Measurements from ENCODE around the gene ALOX15B. TPM values are rescaled to one million over a fixed set of nuclear protein-coding genes. Genes with fewer than 3 reads are reported as not detected.

The ALOX15B gene
- polyA plus RNA-seq, result not detected in 2 replicates

GRCh38 chr17:8038954-8039610, at the start of gene ALOX15B:
Gene ALOX15B, plus strand, starts transcription at chr17:8039059. Its CDS starts 97 bp downstream, at chr17:8039156.

GRCh38 chr17:8001976-8002720, 36.7 kb upstream of the ALOX15B start, which contains the start of gene GUCY2D:
Gene GUCY2D, plus strand, starts transcription at chr17:8002615. Its CDS starts 433 bp downstream, at chr17:8003048.

GRCh38 chr17:8087075-8087951, 48.5 kb downstream of the ALOX15B start, which contains the start of gene ALOX12B:
Gene ALOX12B, minus strand, starts transcription at chr17:8087716. Its CDS starts 274 bp downstream, at chr17:8087442.

Other genes with a start within 250 kb of the ALOX15B start
- gene KDM6B, start 204.8 kb upstream of the ALOX15B start, polyA plus RNA-seq, result 0.12 and 0.13 TPM in 2 replicates
- 0.30 TPM in 1 of 2 replicates, not detected in the other for gene TMEM88, start 184.0 kb upstream of the ALOX15B start, polyA plus RNA-seq
- 349 and 437 TPM in 2 replicates for gene NAA38, start 181.5 kb upstream of the ALOX15B start, polyA plus RNA-seq
- gene CYB5D1, start 181.1 kb upstream of the ALOX15B start, polyA plus RNA-seq, result 3.8 and 6.4 TPM in 2 replicates
- 4.2 and 5.0 TPM in 2 replicates for gene CHD3, start 150.3 kb upstream of the ALOX15B start, polyA plus RNA-seq
- 0.75 and 0.94 TPM in 2 replicates for gene RNF227, start 122.8 kb upstream of the ALOX15B start, polyA plus RNA-seq
- gene KCNAB3, start 109.2 kb upstream of the ALOX15B start, polyA plus RNA-seq, result 0.58 TPM in 1 of 2 replicates, not detected in the other
- gene TRAPPC1, start 107.1 kb upstream of the ALOX15B start, polyA plus RNA-seq, result 321 and 349 TPM in 2 replicates
- 0.53 and 3.7 TPM in 2 replicates for gene CNTROB, start 106.9 kb upstream of the ALOX15B start, polyA plus RNA-seq
- gene GUCY2D, start 36.4 kb upstream of the ALOX15B start, polyA plus RNA-seq, result not detected in 2 replicates
- gene ALOX12B, start 48.7 kb downstream of the ALOX15B start, polyA plus RNA-seq, result 1.2 TPM in 1 of 2 replicates, not detected in the other
- not detected in 2 replicates for gene ALOXE3, start 79.5 kb downstream of the ALOX15B start, polyA plus RNA-seq
- gene HES7, start 85.0 kb downstream of the ALOX15B start, polyA plus RNA-seq, result not detected in 2 replicates
- 0.32 and 0.97 TPM in 2 replicates for gene PER1, start 113.3 kb downstream of the ALOX15B start, polyA plus RNA-seq
- 221 and 250 TPM in 2 replicates for gene VAMP2, start 123.9 kb downstream of the ALOX15B start, polyA plus RNA-seq
- gene TMEM107, start 137.3 kb downstream of the ALOX15B start, polyA plus RNA-seq, result 3.1 and 12.4 TPM in 2 replicates
- gene BORCS6, start 151.1 kb downstream of the ALOX15B start, polyA plus RNA-seq, result 0.74 TPM in 1 of 2 replicates, not detected in the other
- gene AURKB, start 171.5 kb downstream of the ALOX15B start, polyA plus RNA-seq, result 0.82 TPM in 1 of 2 replicates, not detected in the other
- gene CTC1, start 209.0 kb downstream of the ALOX15B start, polyA plus RNA-seq, result 0.35 and 5.6 TPM in 2 replicates
- 4.5 and 5.7 TPM in 2 replicates for gene PFAS, start 210.2 kb downstream of the ALOX15B start, polyA plus RNA-seq
- 89.6 and 95.5 TPM in 2 replicates for gene RANGRF, start 249.6 kb downstream of the ALOX15B start, polyA plus RNA-seq

All from Purkinje cell (primary cell).